Measurements from ENCODE around the gene ACTRT2.

The ACTRT2 gene

GRCh38 chr1:3011127-3011526, 10.1 kb upstream of the ACTRT2 start:
- Histone ChIP-seq H3K27ac (no peak overlapping the region), H2AFZ (ENCODE audit: low read depth) (no peak overlapping the region), H3K36me3 (ENCODE audit: insufficient read depth) (no peaks in the 10 kb centered on the region), H3K27me3 (ENCODE audit: insufficient read depth, low read depth) (peaks cover 25% of the 10 kb centered on the region; the same call in 1 of the 2 replicates), H3K79me2 (ENCODE audit: insufficient read depth, low read depth) (no peaks in the 10 kb centered on the region), H3K4me1 (ENCODE audit: low read depth, poor library complexity, severe bottlenecking) (no peaks in the 10 kb centered on the region), H4K20me1 (ENCODE audit: insufficient read depth) (no peaks in the 10 kb centered on the region), H3K4me2 (no peak overlapping the region), H3K9ac (no peak overlapping the region), H3K4me3 (IDR thresholded peaks at IDR 0.05; ENCODE audit: insufficient read depth, low read depth, low read length) (no peak overlapping the region)
- no peak for TF ChIP-seq CTCF (conservative IDR thresholded peaks at IDR 0.05; ENCODE audit: low read depth, low read length)

GRCh38 chr1:3011631-3012455, 9.4 kb upstream of the ACTRT2 start:
- Histone ChIP-seq H3K36me3 (ENCODE audit: insufficient read depth) (no peaks in the 10 kb centered on the region), H3K79me2 (ENCODE audit: insufficient read depth, low read depth) (no peaks in the 10 kb centered on the region), H4K20me1 (ENCODE audit: insufficient read depth) (no peaks in the 10 kb centered on the region), H3K4me3 (IDR thresholded peaks at IDR 0.05; ENCODE audit: insufficient read depth, low read depth, low read length) (no peak overlapping the region), H3K27me3 (ENCODE audit: insufficient read depth, low read depth) (peaks cover 25% of the 10 kb centered on the region; the same call in 1 of the 2 replicates), H3K4me2 (no peak overlapping the region), H3K4me1 (ENCODE audit: low read depth, poor library complexity, severe bottlenecking) (no peaks in the 10 kb centered on the region), H2AFZ (ENCODE audit: low read depth) (no peak overlapping the region), H3K9ac (no peak overlapping the region), H3K27ac (no peak overlapping the region)
- TF ChIP-seq CTCF (conservative IDR thresholded peaks at IDR 0.05; ENCODE audit: low read depth, low read length) = no peak

- H3K36me3 ChIP-seq (ENCODE audit: insufficient read depth) = no peaks in the 10 kb centered on the region
- H3K9ac ChIP-seq = no peak overlapping the region
- H3K4me2 ChIP-seq = no peak overlapping the region
- no peaks in the 10 kb centered on the region for H4K20me1 ChIP-seq (ENCODE audit: insufficient read depth)
- no peaks in the 10 kb centered on the region for H3K4me1 ChIP-seq (ENCODE audit: low read depth, poor library complexity, severe bottlenecking)
- H3K79me2 ChIP-seq (ENCODE audit: insufficient read depth, low read depth) = no peaks in the 10 kb centered on the region
- no peak overlapping the region for H3K4me3 ChIP-seq (IDR thresholded peaks at IDR 0.05; ENCODE audit: insufficient read depth, low read depth, low read length)
- H2AFZ ChIP-seq (ENCODE audit: low read depth) = no peak overlapping the region
- peaks cover 25% of the 10 kb centered on the region; the same call in 1 of the 2 replicates for H3K27me3 ChIP-seq (ENCODE audit: insufficient read depth, low read depth)
- TF ChIP-seq CTCF (conservative IDR thresholded peaks at IDR 0.05; ENCODE audit: low read depth, low read length) = no peak; the same call in 1 of the 2 replicates
- H3K27ac ChIP-seq = no peak overlapping the region
Observed at GRCh38 chr1:3012456-3013291, 8.6 kb upstream of the ACTRT2 start.

GRCh38 chr1:3013371-3014049, 7.8 kb upstream of the ACTRT2 start:
- Histone ChIP-seq H3K27ac (no peak overlapping the region), H3K36me3 (ENCODE audit: insufficient read depth) (no peaks in the 10 kb centered on the region), H3K79me2 (ENCODE audit: insufficient read depth, low read depth) (no peaks in the 10 kb centered on the region), H3K4me1 (ENCODE audit: low read depth, poor library complexity, severe bottlenecking) (no peaks in the 10 kb centered on the region), H4K20me1 (ENCODE audit: insufficient read depth) (no peaks in the 10 kb centered on the region), H2AFZ (ENCODE audit: low read depth) (no peak overlapping the region), H3K9ac (no peak overlapping the region), H3K27me3 (ENCODE audit: insufficient read depth, low read depth) (peaks cover 25% of the 10 kb centered on the region; the same call in 1 of the 2 replicates), H3K4me3 (IDR thresholded peaks at IDR 0.05; ENCODE audit: insufficient read depth, low read depth, low read length) (no peak overlapping the region), H3K4me2 (no peak overlapping the region)
- no peak for TF ChIP-seq CTCF (conservative IDR thresholded peaks at IDR 0.05; ENCODE audit: low read depth, low read length)

Measured in KMS-11 (cell line).